ENCODE results near the gene NHLRC3.
"Not testable (repeated sequence)": the region's sequence is repeated elsewhere in the genome, so short reads cannot be mapped to it uniquely, and the experiment has no call there.

Gene NHLRC3

GRCh38 chr13:39037880-39038568 is at the start of gene NHLRC3, which contains the start of gene PROSER1:
TSS of gene NHLRC3 (plus strand) at chr13:39038456. CDS start at chr13:39038640, 184 bp downstream.
TSS of gene PROSER1 (minus strand) at chr13:39038089. CDS start at chr13:39037242, 847 bp downstream.
- DNase-seq: peak; percentile 89

- no peak for DNase-seq
Observed at GRCh38 chr13:38990693-38991092, 47.6 kb upstream of the NHLRC3 start, which contains the start of gene STOML3. TSS of gene STOML3 (minus strand) at chr13:38990831. CDS start at chr13:38990721, 110 bp downstream.

GRCh38 chr13:38993381-38993780 is 44.9 kb upstream of the NHLRC3 start:
- no peak for DNase-seq

GRCh38 chr13:38998739-38999138 is 39.5 kb upstream of the NHLRC3 start:
- DNase-seq: no peak

GRCh38 chr13:39006371-39007111 is 31.7 kb upstream of the NHLRC3 start:
- DNase-seq: not testable (repeated sequence)

- DNase-seq: no peak
Observed at GRCh38 chr13:39012608-39013007, 25.6 kb upstream of the NHLRC3 start.

- DNase-seq: no peak
Observed at GRCh38 chr13:39013462-39013861, 24.8 kb upstream of the NHLRC3 start.

- no peak for DNase-seq
Observed at GRCh38 chr13:39016087-39016486, 22.2 kb upstream of the NHLRC3 start.

GRCh38 chr13:39016787-39017186 is 21.5 kb upstream of the NHLRC3 start:
- DNase-seq: no peak

- DNase-seq: no peak
Observed at GRCh38 chr13:39020853-39021462, 17.3 kb upstream of the NHLRC3 start.

GRCh38 chr13:39023316-39023715 is 14.9 kb upstream of the NHLRC3 start:
- no peak for DNase-seq

GRCh38 chr13:39023761-39024160 is 14.5 kb upstream of the NHLRC3 start:
- no peak for DNase-seq

GRCh38 chr13:39025433-39025839 is 12.8 kb upstream of the NHLRC3 start:
- no peak for DNase-seq

GRCh38 chr13:39032150-39032549 is 6.1 kb upstream of the NHLRC3 start:
- DNase-seq: no peak

GRCh38 chr13:39034085-39034484 is 4.2 kb upstream of the NHLRC3 start:
- DNase-seq: no peak

- no peak for DNase-seq
Observed at GRCh38 chr13:39035204-39035603, 3.1 kb upstream of the NHLRC3 start.

- DNase-seq: no peak
Observed at GRCh38 chr13:39035799-39036198, 2.5 kb upstream of the NHLRC3 start.

GRCh38 chr13:39036212-39036611 is 2.0 kb upstream of the NHLRC3 start:
- DNase-seq: no peak

GRCh38 chr13:39037410-39037879 is 811 bp upstream of the NHLRC3 start:
- DNase-seq: no peak

- DNase-seq: peak; percentile 50
Observed at GRCh38 chr13:39038569-39039030, 344 bp downstream of the NHLRC3 start.

- no peak for DNase-seq
Observed at GRCh38 chr13:39039041-39039440, 785 bp downstream of the NHLRC3 start.

- no peak for DNase-seq
Observed at GRCh38 chr13:39040206-39040605, 1.9 kb downstream of the NHLRC3 start.

GRCh38 chr13:39044536-39044935 is 6.3 kb downstream of the NHLRC3 start:
- DNase-seq: no peak

Data from CD4-positive, alpha-beta T cell treated with Interleukin-15 for 1 hour (primary cell).